ENCODE data around the gene CKAP2. TPM values are rescaled to one million over a fixed set of nuclear protein-coding genes. Genes with fewer than 3 reads are reported as not detected.
"Not testable (repeated sequence)": the region's sequence is repeated elsewhere in the genome, so short reads cannot be mapped to it uniquely, and the experiment has no call there.

The CKAP2 gene
- total RNA-seq, 5 donors from 2014 or later (not counting 1 experiment from before 2014, with no cell fraction given), result 9.0 to 38.7 (median 12.0) TPM

DNA sequence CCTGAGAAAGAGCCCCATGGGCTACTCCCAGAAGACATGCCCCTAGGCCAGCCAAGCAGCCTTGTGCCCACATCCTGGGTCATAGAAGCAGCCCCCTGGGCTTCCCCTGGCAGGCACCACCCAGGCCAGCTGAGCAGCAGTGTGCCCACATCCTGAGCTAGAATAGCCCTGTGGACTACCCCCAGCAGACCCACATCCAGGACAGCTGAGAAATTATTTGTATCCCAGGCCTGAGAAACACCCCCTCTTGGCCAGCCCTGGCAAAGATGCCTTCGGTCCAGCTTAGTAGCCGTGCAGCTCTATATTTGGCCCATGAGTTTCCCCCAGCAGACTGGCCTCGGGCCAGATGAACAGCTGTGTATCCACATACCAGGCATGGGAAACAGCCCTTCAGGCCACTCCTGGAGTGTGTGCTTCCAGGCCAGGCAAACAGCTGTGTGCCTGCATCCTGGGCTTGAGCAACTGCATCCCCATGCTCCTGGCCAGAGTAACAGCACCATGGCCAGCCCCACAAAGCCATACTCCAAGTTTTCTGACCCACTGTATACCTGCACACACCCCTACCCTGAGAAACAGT, 55.0 kb downstream of the CKAP2 start:
- CTCF ChIA-PET; H3K27me3 Mint-ChIP-seq; POLR2A ChIA-PET; H3K36me3 Mint-ChIP-seq; H3K27ac ChIP-seq (ENCODE audit: low read length); DNase-seq; H3K4me3 ChIP-seq (ENCODE audit: control insufficient read depth in 1 of 2, extremely low read depth in 1 of 2, low read length in 1 of 2); H3K4me1 ChIP-seq (ENCODE audit: control insufficient read depth in 1 of 2, extremely low read depth in 1 of 2, insufficient read depth in 2 of 2, low read length in 2 of 2); H3K4me1 Mint-ChIP-seq; H3K27ac Mint-ChIP-seq; ATAC-seq (replicated peaks in 1 of 4); H3K4me3 Mint-ChIP-seq; H3K9me3 ChIP-seq; H3K27me3 ChIP-seq (replicated peaks in 1 of 2; ENCODE audit: control insufficient read depth in 2 of 2, extremely low read depth in 1 of 2, insufficient read depth in 2 of 2, low read length in 1 of 2); H3K9me3 Mint-ChIP-seq; H3K36me3 ChIP-seq (ENCODE audit: control insufficient read depth in 2 of 2, extremely low read depth in 1 of 2, insufficient read depth in 1 of 2, low read length in 1 of 2): not testable (repeated sequence)
- 100% methylated on average over 1 of the region's 3 CpGs for WGBS (ENCODE audit: insufficient coverage)

DNA sequence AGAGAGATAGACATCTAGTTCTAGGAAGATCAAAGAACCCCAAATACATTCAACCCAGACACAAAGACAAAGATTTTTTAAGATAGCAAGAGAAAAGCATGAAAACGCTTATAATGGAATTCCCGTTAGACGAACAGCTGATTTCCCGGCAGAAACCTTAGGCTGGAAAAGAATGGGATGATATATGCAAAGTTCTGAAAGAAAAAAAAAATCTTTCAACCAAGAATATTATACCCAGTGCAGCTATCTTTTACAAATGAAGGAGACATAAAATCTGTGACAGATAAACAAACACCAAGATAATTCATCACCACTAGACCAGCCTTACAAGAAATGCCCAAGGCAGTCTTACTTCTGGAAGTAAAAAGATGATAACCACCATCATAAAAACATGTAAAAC, 56.3 kb downstream of the CKAP2 start:
- H3K4me3 ChIP-seq (ENCODE audit: control insufficient read depth in 1 of 2, extremely low read depth in 1 of 2, low read length in 1 of 2); ATAC-seq (replicated peaks in 1 of 4); H3K9me3 Mint-ChIP-seq; DNase-seq; H3K27me3 ChIP-seq (replicated peaks in 1 of 2; ENCODE audit: control insufficient read depth in 2 of 2, extremely low read depth in 1 of 2, insufficient read depth in 2 of 2, low read length in 1 of 2); H3K36me3 ChIP-seq (ENCODE audit: control insufficient read depth in 2 of 2, extremely low read depth in 1 of 2, insufficient read depth in 1 of 2, low read length in 1 of 2); CTCF ChIA-PET; H3K27me3 Mint-ChIP-seq; H3K4me1 Mint-ChIP-seq; H3K27ac ChIP-seq (ENCODE audit: low read length); H3K36me3 Mint-ChIP-seq; H3K27ac Mint-ChIP-seq; H3K4me1 ChIP-seq (ENCODE audit: control insufficient read depth in 1 of 2, extremely low read depth in 1 of 2, insufficient read depth in 2 of 2, low read length in 2 of 2); H3K4me3 Mint-ChIP-seq; POLR2A ChIA-PET; H3K9me3 ChIP-seq: not testable (repeated sequence)
- no CpG with 5 or more reads among the region's 4 CpGs for WGBS (ENCODE audit: insufficient coverage)

DNA sequence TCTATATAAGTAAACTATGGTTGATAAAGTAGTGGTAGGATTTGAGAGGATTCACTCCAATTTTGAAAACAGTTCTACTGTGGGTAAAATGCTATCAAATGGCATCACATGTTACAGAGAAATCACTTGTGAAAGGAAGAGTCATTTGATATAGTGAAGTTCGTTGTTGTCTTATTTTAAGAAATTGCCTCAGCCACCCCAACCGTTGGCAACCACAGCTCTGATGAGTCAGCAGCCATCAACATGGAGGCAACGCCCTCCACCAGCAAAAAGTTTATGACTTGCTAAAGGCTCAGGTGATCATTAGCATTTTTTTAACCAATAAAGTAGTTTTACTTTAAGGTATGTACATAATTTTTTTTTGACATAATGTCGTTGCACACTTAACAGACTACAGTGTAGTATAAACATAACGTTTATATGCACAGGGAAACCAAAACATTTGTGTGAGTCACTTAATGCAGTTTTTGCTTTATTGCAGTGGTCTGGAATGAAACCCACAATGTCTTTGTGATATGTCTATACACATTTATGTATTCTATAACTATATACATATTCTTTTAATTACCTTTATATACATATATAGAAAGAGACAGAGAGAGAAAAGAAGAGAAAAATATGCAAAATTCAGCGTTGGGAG, 58.8 kb downstream of the CKAP2 start:
- H3K9me3 ChIP-seq; H3K4me3 Mint-ChIP-seq; CTCF ChIA-PET; H3K27ac Mint-ChIP-seq; H3K27me3 Mint-ChIP-seq; H3K36me3 Mint-ChIP-seq; H3K4me1 ChIP-seq (ENCODE audit: control insufficient read depth in 1 of 2, extremely low read depth in 1 of 2, insufficient read depth in 2 of 2, low read length in 2 of 2); H3K4me1 Mint-ChIP-seq; H3K27ac ChIP-seq (ENCODE audit: low read length); H3K27me3 ChIP-seq (replicated peaks in 1 of 2; ENCODE audit: control insufficient read depth in 2 of 2, extremely low read depth in 1 of 2, insufficient read depth in 2 of 2, low read length in 1 of 2); POLR2A ChIA-PET; H3K36me3 ChIP-seq (ENCODE audit: control insufficient read depth in 2 of 2, extremely low read depth in 1 of 2, insufficient read depth in 1 of 2, low read length in 1 of 2); H3K9me3 Mint-ChIP-seq; H3K4me3 ChIP-seq (ENCODE audit: control insufficient read depth in 1 of 2, extremely low read depth in 1 of 2, low read length in 1 of 2): not testable (repeated sequence)
- peak in 5 of 35 experiments; percentile 0 to 8 (median 1) for DNase-seq
- peak in 1 of 4 experiments; percentile 23 for ATAC-seq (replicated peaks in 1 of 4)
- 60% methylated on average over 1 of the region's 6 CpGs for WGBS (ENCODE audit: insufficient coverage)

DNA sequence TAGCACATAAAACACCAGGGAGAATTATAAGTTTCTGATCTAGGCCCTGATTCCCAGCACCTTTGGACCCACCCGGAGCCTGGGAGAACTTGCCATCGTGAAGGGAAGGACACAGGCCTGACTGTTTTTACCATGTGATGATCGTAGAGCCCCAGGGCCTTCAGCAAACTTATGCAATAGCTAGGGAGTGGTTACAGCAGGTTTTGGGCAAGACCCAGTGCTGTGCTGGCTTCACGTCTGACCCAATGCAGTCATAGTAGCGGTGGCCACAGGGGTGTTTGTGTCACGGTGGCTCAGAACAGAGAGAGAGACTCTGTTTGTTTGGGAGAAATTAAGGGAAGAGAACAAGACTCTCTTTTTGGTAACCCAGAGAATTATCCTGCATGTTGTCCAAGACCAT, 68.0 kb downstream of the CKAP2 start:
- H3K9me3 Mint-ChIP-seq; H3K27ac Mint-ChIP-seq; H3K4me3 ChIP-seq (ENCODE audit: control insufficient read depth in 1 of 2, extremely low read depth in 1 of 2, low read length in 1 of 2); H3K9me3 ChIP-seq; H3K27me3 ChIP-seq (replicated peaks in 1 of 2; ENCODE audit: control insufficient read depth in 2 of 2, extremely low read depth in 1 of 2, insufficient read depth in 2 of 2, low read length in 1 of 2); H3K36me3 Mint-ChIP-seq; H3K4me1 Mint-ChIP-seq; ATAC-seq (replicated peaks in 1 of 4); H3K36me3 ChIP-seq (ENCODE audit: control insufficient read depth in 2 of 2, extremely low read depth in 1 of 2, insufficient read depth in 1 of 2, low read length in 1 of 2); H3K27ac ChIP-seq (ENCODE audit: low read length); POLR2A ChIA-PET; H3K4me1 ChIP-seq (ENCODE audit: control insufficient read depth in 1 of 2, extremely low read depth in 1 of 2, insufficient read depth in 2 of 2, low read length in 2 of 2); DNase-seq; CTCF ChIA-PET; H3K4me3 Mint-ChIP-seq: not testable (repeated sequence)
- no CpG with 5 or more reads among the region's 6 CpGs for WGBS (ENCODE audit: insufficient coverage)
- peaks cover 10 to 15% of the 10 kb centered on the region in 2 donors for H3K27me3 Mint-ChIP-seq

Other genes starting within 250 kb of the CKAP2 start
- under 1 TPM; 0.26 to 0.63 (median 0.47) TPM for gene THSD1, start 49.3 kb upstream of the CKAP2 start, total RNA-seq
- gene VPS36, start 4.8 kb upstream of the CKAP2 start, total RNA-seq, result 10 to 100 TPM; 43.3 to 53.7 (median 49.2) TPM
- gene HNRNPA1L2, start 187.0 kb downstream of the CKAP2 start, total RNA-seq, result 10 to 100 TPM; 14.0 to 17.1 (median 15.9) TPM
- gene SUGT1, start 197.4 kb downstream of the CKAP2 start, total RNA-seq, result 10 to 100 TPM; 28.2 to 33.1 (median 28.6) TPM

All from T-cell (primary cell).